Liver (tissue), 9 donors: Measurements from ENCODE around the gene FHDC1. TPM values are rescaled to one million over a fixed set of nuclear protein-coding genes. Genes with fewer than 3 reads are reported as not detected.

Experiments used
- DNase-seq: peaks from one replicate; pipeline ENCODE4 v3.0.0-alpha.2; 2017; ENCODE audit warnings: low spot score
- H3K27ac ChIP-seq, 2 donors: one replicate each; pipeline ENCODE4 v1.7.0; 2013; ENCODE audit warnings: inconsistent platforms in 2 of 2, low read length in 2 of 2, control low read depth in 1 of 2, low read depth in 1 of 2, mild to moderate bottlenecking in 1 of 2
- H3K27me3 ChIP-seq, 4 donors: one replicate each; pipeline versions ENCODE4 v1.6.1 to v1.7.0; 2013; ENCODE audit warnings: low read length in 3 of 4, inconsistent platforms in 1 of 4, mild to moderate bottlenecking in 1 of 4, moderate library complexity in 1 of 4; ENCODE audit not compliant: control insufficient read depth in 4 of 4, insufficient read depth in 4 of 4
- H3K36me3 ChIP-seq, 4 donors: one replicate each; pipeline versions ENCODE4 v1.6.1 to v1.7.0; 2013; ENCODE audit warnings: low read length in 3 of 4, mild to moderate bottlenecking in 3 of 4, low read depth in 1 of 4, moderate library complexity in 1 of 4; ENCODE audit not compliant: control insufficient read depth in 4 of 4, insufficient read depth in 3 of 4
- H3K4me1 ChIP-seq, 4 donors: one replicate each; pipeline versions ENCODE4 v1.6.1 to v1.7.0; 2013; ENCODE audit warnings: low read length in 3 of 4, mild to moderate bottlenecking in 3 of 4, moderate library complexity in 1 of 4; ENCODE audit not compliant: control insufficient read depth in 4 of 4, insufficient read depth in 4 of 4
- H3K4me3 ChIP-seq, 3 donors: one replicate each; pipeline versions ENCODE4 v1.6.1 to v1.7.0; 2013; ENCODE audit warnings: low read length in 3 of 3, control low read depth in 1 of 3, low read depth in 1 of 3, mild to moderate bottlenecking in 1 of 3
- H3K9ac ChIP-seq, 2 donors: one replicate each; pipeline ENCODE4 v1.7.0; 2013; ENCODE audit warnings: low read length in 2 of 2, mild to moderate bottlenecking in 2 of 2, moderate library complexity in 2 of 2, control low read depth in 1 of 2, low read depth in 1 of 2
- H3K9me3 ChIP-seq, 4 donors: one replicate each; pipeline versions ENCODE4 v1.6.1 to v1.7.0; 2013; ENCODE audit warnings: low read length in 3 of 4; ENCODE audit not compliant: control insufficient read depth in 4 of 4
- EGR1 ChIP-seq, 2 donors: IDR thresholded peaks; 2 replicates each; pipeline ENCODE4 v1.6.1; 2016 to 2018; ENCODE audit warnings: antibody characterized with exemption in 2 of 2, low read depth in 2 of 2
- FOXA1 ChIP-seq: IDR thresholded peaks from 2 replicates; pipeline ENCODE4 v1.6.1; 2016; ENCODE audit warnings: antibody characterized with exemption
- FOXA2 ChIP-seq: IDR thresholded peaks from 2 replicates; pipeline ENCODE4 v1.6.1; 2016; ENCODE audit warnings: antibody characterized with exemption
- GABPA ChIP-seq, 2 donors: IDR thresholded peaks in 1 of 2; conservative IDR thresholded peaks in 1 of 2; 2 replicates each; pipeline ENCODE4 v1.6.1; 2016; ENCODE audit warnings: antibody characterized with exemption in 2 of 2, mild to moderate bottlenecking in 1 of 2, moderate library complexity in 1 of 2
- HNF4A ChIP-seq, 2 donors: conservative IDR thresholded peaks; 2 replicates each; pipeline ENCODE4 v1.6.1; 2016; ENCODE audit warnings: antibody characterized with exemption in 2 of 2, mild to moderate bottlenecking in 2 of 2
- HNF4G ChIP-seq: IDR thresholded peaks from 2 replicates; pipeline ENCODE4 v1.6.1; 2016; ENCODE audit warnings: antibody characterized with exemption
- JUND ChIP-seq, 2 donors: IDR thresholded peaks; 2 replicates each; pipeline ENCODE4 v1.6.1; 2016; ENCODE audit warnings: antibody characterized with exemption in 2 of 2
- MAX ChIP-seq: IDR thresholded peaks from 2 replicates; pipeline ENCODE4 v1.6.1; 2016; ENCODE audit warnings: antibody characterized with exemption
- NR2F2 ChIP-seq: IDR thresholded peaks from 2 replicates; pipeline ENCODE4 v1.6.1; 2016; ENCODE audit warnings: antibody characterized with exemption
- RAD21 ChIP-seq, 2 donors: IDR thresholded peaks; 2 replicates each; pipeline ENCODE4 v1.6.1; 2016; ENCODE audit warnings: antibody characterized with exemption in 2 of 2, mild to moderate bottlenecking in 2 of 2
- RXRA ChIP-seq, 2 donors: IDR thresholded peaks; 2 replicates each; pipeline ENCODE4 v1.6.1; 2017 to 2018; ENCODE audit warnings: antibody characterized with exemption in 2 of 2, mild to moderate bottlenecking in 1 of 2
- SP1 ChIP-seq: IDR thresholded peaks from 2 replicates; pipeline ENCODE4 v1.6.1; 2018; ENCODE audit warnings: antibody characterized with exemption, mild to moderate bottlenecking
- TAF1 ChIP-seq: conservative IDR thresholded peaks from 2 replicates; pipeline ENCODE4 v1.6.1; 2016; ENCODE audit warnings: antibody characterized with exemption, mild to moderate bottlenecking
- YY1 ChIP-seq: IDR thresholded peaks from 2 replicates; pipeline ENCODE4 v1.6.1; 2016; ENCODE audit warnings: antibody characterized with exemption, mild to moderate bottlenecking
- ZBTB33 ChIP-seq: IDR thresholded peaks from 2 replicates; pipeline ENCODE4 v1.6.1; 2016; ENCODE audit warnings: antibody characterized with exemption
- WGBS: extraction: QIAGEN DNeasy Blood & Tissue Kit; methylation state at CpG from one replicate; pipeline ENCODE4 v1.1.7; 2013; 5-methylcytosine and 5-hydroxymethylcytosine counted together
- polyA plus RNA-seq, 2 donors: library from polyadenylated mRNA; stranded (reverse) in 1 of 2; unstranded in 1 of 2; fragments of 200-250 nt in 1 of 2; fragments of >200 nt in 1 of 2; fragmentation: Nextera tagmentation in 1 of 2; extraction: Ambion mirVana in 1 of 2; gene quantifications; one replicate each; pipeline versions ENCODE4 v1.2.1 to v1.2.3, GENCODE V29; 2013 to 2015
- total RNA-seq, 2 donors: library from RNA; depleted of rRNA; stranded (reverse); fragments of >200 nt; gene quantifications; one replicate each; pipeline ENCODE4 v1.2.3, GENCODE V29; 2014
- TF ChIP-seq, protein P1 (sequence below): IDR thresholded peaks from 2 replicates; pipeline ENCODE4 v1.6.1; 2016; ENCODE audit warnings: antibody characterized with exemption, mild to moderate bottlenecking
- TF ChIP-seq, protein P2 (sequence below): IDR thresholded peaks from 2 replicates; pipeline ENCODE4 v1.6.1; 2016; ENCODE audit warnings: antibody characterized with exemption
- TF ChIP-seq, protein P3 (sequence below): fragments of 150-350 bp; IDR thresholded peaks from 2 replicates; pipeline ENCODE4 v1.5.1; 2017; ENCODE audit warnings: improper control_type of control experiment, low read depth, low read length; ENCODE audit not compliant: missing input control
- donor health status: healthy.
- donor health status: healthy.
- donor health status: healthy.
- donor health status: healthy.
- donor health status: healthy.

Gene FHDC1
- total and polyA plus RNA-seq, 4 donors: 0.06 to 33.0 (median 0.11) TPM

- DNase-seq: no peak
- no peak overlapping the region for H3K4me3 ChIP-seq
- H3K27me3 ChIP-seq: no peaks in the 10 kb centered on the region
- TF ChIP-seq, protein P1, sequence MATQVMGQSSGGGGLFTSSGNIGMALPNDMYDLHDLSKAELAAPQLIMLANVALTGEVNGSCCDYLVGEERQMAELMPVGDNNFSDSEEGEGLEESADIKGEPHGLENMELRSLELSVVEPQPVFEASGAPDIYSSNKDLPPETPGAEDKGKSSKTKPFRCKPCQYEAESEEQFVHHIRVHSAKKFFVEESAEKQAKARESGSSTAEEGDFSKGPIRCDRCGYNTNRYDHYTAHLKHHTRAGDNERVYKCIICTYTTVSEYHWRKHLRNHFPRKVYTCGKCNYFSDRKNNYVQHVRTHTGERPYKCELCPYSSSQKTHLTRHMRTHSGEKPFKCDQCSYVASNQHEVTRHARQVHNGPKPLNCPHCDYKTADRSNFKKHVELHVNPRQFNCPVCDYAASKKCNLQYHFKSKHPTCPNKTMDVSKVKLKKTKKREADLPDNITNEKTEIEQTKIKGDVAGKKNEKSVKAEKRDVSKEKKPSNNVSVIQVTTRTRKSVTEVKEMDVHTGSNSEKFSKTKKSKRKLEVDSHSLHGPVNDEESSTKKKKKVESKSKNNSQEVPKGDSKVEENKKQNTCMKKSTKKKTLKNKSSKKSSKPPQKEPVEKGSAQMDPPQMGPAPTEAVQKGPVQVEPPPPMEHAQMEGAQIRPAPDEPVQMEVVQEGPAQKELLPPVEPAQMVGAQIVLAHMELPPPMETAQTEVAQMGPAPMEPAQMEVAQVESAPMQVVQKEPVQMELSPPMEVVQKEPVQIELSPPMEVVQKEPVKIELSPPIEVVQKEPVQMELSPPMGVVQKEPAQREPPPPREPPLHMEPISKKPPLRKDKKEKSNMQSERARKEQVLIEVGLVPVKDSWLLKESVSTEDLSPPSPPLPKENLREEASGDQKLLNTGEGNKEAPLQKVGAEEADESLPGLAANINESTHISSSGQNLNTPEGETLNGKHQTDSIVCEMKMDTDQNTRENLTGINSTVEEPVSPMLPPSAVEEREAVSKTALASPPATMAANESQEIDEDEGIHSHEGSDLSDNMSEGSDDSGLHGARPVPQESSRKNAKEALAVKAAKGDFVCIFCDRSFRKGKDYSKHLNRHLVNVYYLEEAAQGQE: no peak
- TF ChIP-seq GABPA (IDR thresholded peaks at IDR 0.05 in 1 of 2, conservative IDR thresholded peaks at IDR 0.05 in 1 of 2) (no peak), JUND (IDR thresholded peaks at IDR 0.05) (no peak), TAF1 (no peak), YY1 (no peak), HNF4G (no peak), EGR1 (IDR thresholded peaks at IDR 0.05; ENCODE audit: low read depth in 2 of 2) (no peak), NR2F2 (no peak), RAD21 (IDR thresholded peaks at IDR 0.05) (no peak), ZBTB33 (no peak), RXRA (IDR thresholded peaks at IDR 0.05) (no peak), SP1 (no peak), FOXA2 (no peak), HNF4A (conservative IDR thresholded peaks at IDR 0.05) (no peak), MAX (no peak), FOXA1 (no peak)
- TF ChIP-seq, protein P2, sequence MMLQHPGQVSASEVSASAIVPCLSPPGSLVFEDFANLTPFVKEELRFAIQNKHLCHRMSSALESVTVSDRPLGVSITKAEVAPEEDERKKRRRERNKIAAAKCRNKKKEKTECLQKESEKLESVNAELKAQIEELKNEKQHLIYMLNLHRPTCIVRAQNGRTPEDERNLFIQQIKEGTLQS: no peak
- TF ChIP-seq, protein P3, sequence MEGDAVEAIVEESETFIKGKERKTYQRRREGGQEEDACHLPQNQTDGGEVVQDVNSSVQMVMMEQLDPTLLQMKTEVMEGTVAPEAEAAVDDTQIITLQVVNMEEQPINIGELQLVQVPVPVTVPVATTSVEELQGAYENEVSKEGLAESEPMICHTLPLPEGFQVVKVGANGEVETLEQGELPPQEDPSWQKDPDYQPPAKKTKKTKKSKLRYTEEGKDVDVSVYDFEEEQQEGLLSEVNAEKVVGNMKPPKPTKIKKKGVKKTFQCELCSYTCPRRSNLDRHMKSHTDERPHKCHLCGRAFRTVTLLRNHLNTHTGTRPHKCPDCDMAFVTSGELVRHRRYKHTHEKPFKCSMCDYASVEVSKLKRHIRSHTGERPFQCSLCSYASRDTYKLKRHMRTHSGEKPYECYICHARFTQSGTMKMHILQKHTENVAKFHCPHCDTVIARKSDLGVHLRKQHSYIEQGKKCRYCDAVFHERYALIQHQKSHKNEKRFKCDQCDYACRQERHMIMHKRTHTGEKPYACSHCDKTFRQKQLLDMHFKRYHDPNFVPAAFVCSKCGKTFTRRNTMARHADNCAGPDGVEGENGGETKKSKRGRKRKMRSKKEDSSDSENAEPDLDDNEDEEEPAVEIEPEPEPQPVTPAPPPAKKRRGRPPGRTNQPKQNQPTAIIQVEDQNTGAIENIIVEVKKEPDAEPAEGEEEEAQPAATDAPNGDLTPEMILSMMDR: no peak
- WGBS: 88% methylated on average over 15 of the region's 15 CpGs
- H3K4me1 ChIP-seq: no peaks in the 10 kb centered on the region
- H3K9me3 ChIP-seq: no peaks in the 10 kb centered on the region
- H3K36me3 ChIP-seq: no peaks in the 10 kb centered on the region
- H3K9ac ChIP-seq: no peak overlapping the region
- no peak overlapping the region for H3K27ac ChIP-seq
Measured at GRCh38 chr4:153008578-153009199, 72.6 kb downstream of the FHDC1 start.
